GM23248 (cell line): Measurements from ENCODE around the gene INHBB. TPM values are rescaled to one million over a fixed set of nuclear protein-coding genes. Genes with fewer than 3 reads are reported as not detected.

ENCODE experiments used
- DNase-seq: peaks from one replicate; pipeline ENCODE4 v3.0.0-alpha.2; 2015
- H2AFZ ChIP-seq: fragments of 200-600 bp; sonication (generic); 2 replicates; pipeline ENCODE4 v1.6.1; 2016; ENCODE audit warnings: antibody characterized with exemption
- H3F3A ChIP-seq: fragments of 200-600 bp; sonication (generic); 2 replicates; pipeline ENCODE4 v1.6.1; 2016; ENCODE audit warnings: mild to moderate bottlenecking, antibody characterized with exemption, mixed run types; ENCODE audit not compliant: insufficient read depth
- H3K27ac ChIP-seq: fragments of 200-600 bp; sonication (generic); 2 replicates; pipeline ENCODE4 v1.5.1; 2016; ENCODE audit warnings: mild to moderate bottlenecking
- H3K27me3 ChIP-seq: fragments of 200-600 bp; sonication (generic); replicated peaks from 2 replicates; pipeline ENCODE4 v1.6.1; 2016; ENCODE audit warnings: mild to moderate bottlenecking; ENCODE audit not compliant: insufficient read depth
- H3K36me3 ChIP-seq: fragments of 200-600 bp; sonication (generic); 2 replicates; pipeline ENCODE4 v1.6.1; 2016; ENCODE audit warnings: low read depth, mild to moderate bottlenecking
- H3K4me1 ChIP-seq: fragments of 200-600 bp; sonication (generic); 2 replicates; pipeline ENCODE4 v1.6.1; 2016; ENCODE audit warnings: mild to moderate bottlenecking; ENCODE audit not compliant: insufficient read depth
- H3K4me2 ChIP-seq: fragments of 200-600 bp; sonication (generic); one replicate; pipeline ENCODE4 v1.6.1; 2016; ENCODE audit warnings: mild to moderate bottlenecking; ENCODE audit not compliant: unreplicated experiment
- H3K4me3 ChIP-seq: fragments of 200-600 bp; sonication (generic); 2 replicates; pipeline ENCODE4 v1.5.1; 2016; ENCODE audit warnings: mild to moderate bottlenecking
- H3K79me2 ChIP-seq: fragments of 200-600 bp; sonication (generic); 2 replicates; pipeline ENCODE4 v1.6.1; 2016; ENCODE audit warnings: mild to moderate bottlenecking; ENCODE audit not compliant: insufficient read depth
- H3K9ac ChIP-seq: fragments of 200-600 bp; sonication (generic); 2 replicates; pipeline ENCODE4 v1.6.1; 2016; ENCODE audit warnings: mild to moderate bottlenecking
- H3K9me2 ChIP-seq: fragments of 200-600 bp; sonication (generic); 2 replicates; pipeline ENCODE4 v1.6.1; 2016; ENCODE audit warnings: mixed run types, mild to moderate bottlenecking, moderate library complexity; ENCODE audit not compliant: insufficient read depth
- H3K9me3 ChIP-seq: fragments of 200-600 bp; sonication (generic); one replicate; pipeline ENCODE4 v1.6.1; 2017; ENCODE audit warnings: low read depth
- H4K20me1 ChIP-seq: fragments of 200-600 bp; sonication (generic); 2 replicates; pipeline ENCODE4 v1.6.0; 2016; ENCODE audit not compliant: insufficient read depth
- EZH2 ChIP-seq: fragments of 200-600 bp; sonication (generic); IDR thresholded peaks from 2 replicates; pipeline ENCODE4 v1.6.1; 2018; ENCODE audit warnings: antibody characterized with exemption, mild to moderate bottlenecking; ENCODE audit not compliant: insufficient read depth, poor library complexity, severe bottlenecking
- EZH2phosphoT487 ChIP-seq: fragments of 200-600 bp; sonication (generic); IDR thresholded peaks from 2 replicates; pipeline ENCODE4 v1.6.1; 2018; ENCODE audit warnings: antibody characterized with exemption, moderate library complexity, mild to moderate bottlenecking, low read depth; ENCODE audit not compliant: insufficient read depth
- WGBS, 2 experiments: methylation state at CpG; one replicate each; pipeline ENCODE4 v1.1.6; 2015 to 2017; ENCODE audit warnings: low lambda C conversion rate in 2 of 2, low coverage in 1 of 2; ENCODE audit errors: missing lambda C conversion rate in 2 of 2; 5-methylcytosine and 5-hydroxymethylcytosine counted together
- in situ Hi-C: fragments of 300-500 bp; cut with MboI; formaldehyde crosslinking; loops from 2 replicates; pipeline ENCODE4 v1.15.0; 2020
- polyA plus RNA-seq: library from polyadenylated mRNA; unstranded; fragments of >200 nt; fragmentation: Nextera tagmentation; extraction: Ambion mirVana; gene quantifications from 2 replicates; pipeline ENCODE4 v1.2.1, GENCODE V29; 2016
- total RNA-seq: library from RNA; depleted of rRNA; stranded (reverse); fragments of >200 nt; shearing (Covaris generic); gene quantifications from 2 replicates; pipeline ENCODE4 v1.2.3, GENCODE V29; 2014

The INHBB gene
- total and polyA plus RNA-seq, 2 experiments from 2014 or later, result 0.49 to 5.6 TPM

- Histone ChIP-seq H2AFZ (no peak overlapping the region), H3K79me2 (no peaks in the 10 kb centered on the region), H3K27me3 (no peaks in the 10 kb centered on the region), H3K4me1 (no peaks in the 10 kb centered on the region), H4K20me1 (no peaks in the 10 kb centered on the region), H3K9me3 (no peaks in the 10 kb centered on the region), H3K36me3 (no peaks in the 10 kb centered on the region), H3K4me2 (no peak overlapping the region), H3K9ac (no peak overlapping the region), H3K4me3 (no peak overlapping the region), H3F3A (0 out of 2 replicates have a peak, but pooled peaks cover 7% of the 10 kb centered on the region), H3K27ac (no peak overlapping the region), H3K9me2 (no peaks in the 10 kb centered on the region)
- no peak for TF ChIP-seq EZH2
- no peak for TF ChIP-seq EZH2phosphoT487
- WGBS, 2 experiments, result 83 to 88% methylated on average over 16 to 17 of the region's 17 CpGs
- in situ Hi-C loops, result no loop called here
- no peak for DNase-seq
These were observed 30.4 kb upstream of the INHBB start for GRCh38 chr2:120315367-120316033.

- no peaks in the 10 kb centered on the region for H3K36me3 ChIP-seq
- TF ChIP-seq EZH2 (no peak), EZH2phosphoT487 (no peak)
- no peak overlapping the region for H3K9ac ChIP-seq
- H3K9me2 ChIP-seq, result no peaks in the 10 kb centered on the region
- no peaks in the 10 kb centered on the region for H4K20me1 ChIP-seq
- H3K4me1 ChIP-seq, result no peaks in the 10 kb centered on the region
- H3K27me3 ChIP-seq, result no peaks in the 10 kb centered on the region
- H3K4me2 ChIP-seq, result no peak overlapping the region
- no peaks in the 10 kb centered on the region for H3K9me3 ChIP-seq
- 91 to 97% methylated on average over 5 of the region's 5 CpGs for WGBS, 2 experiments
- in situ Hi-C loops, result no loop called here
- H3K79me2 ChIP-seq, result no peaks in the 10 kb centered on the region
- DNase-seq, result no peak
- H3K4me3 ChIP-seq, result no peak overlapping the region
- no peak overlapping the region for H2AFZ ChIP-seq
- H3F3A ChIP-seq, result 0 out of 2 replicates have a peak, but pooled peaks cover 7% of the 10 kb centered on the region
- no peak overlapping the region for H3K27ac ChIP-seq
These were observed 29.9 kb upstream of the INHBB start for GRCh38 chr2:120316071-120316470.

GRCh38 chr2:120316528-120317179, 29.3 kb upstream of the INHBB start:
- WGBS, 2 experiments, result 91 to 93% methylated on average over 7 to 15 of the region's 15 CpGs
- in situ Hi-C loops, result no loop called here
- TF ChIP-seq EZH2phosphoT487, result no peak
- TF ChIP-seq EZH2, result no peak

GRCh38 chr2:120317180-120317533, 28.8 kb upstream of the INHBB start:
- Histone ChIP-seq H3K9me3 (no peaks in the 10 kb centered on the region), H3K4me3 (no peak overlapping the region), H3K36me3 (no peaks in the 10 kb centered on the region), H3K27me3 (no peaks in the 10 kb centered on the region), H3K27ac (no peak overlapping the region), H3F3A (0 out of 2 replicates have a peak, but pooled peaks cover 6% of the 10 kb centered on the region), H3K4me2 (no peak overlapping the region), H3K79me2 (no peaks in the 10 kb centered on the region), H4K20me1 (no peaks in the 10 kb centered on the region), H2AFZ (no peak overlapping the region), H3K4me1 (no peaks in the 10 kb centered on the region), H3K9me2 (no peaks in the 10 kb centered on the region), H3K9ac (no peak overlapping the region)
- in situ Hi-C loops, result no loop called here
- TF ChIP-seq EZH2phosphoT487 (no peak), EZH2 (no peak)
- no peak for DNase-seq

More at GRCh38 chr2:120316528-120317179, 29.3 kb upstream of the INHBB start:
- H3K4me1 ChIP-seq, result no peaks in the 10 kb centered on the region
- no peak overlapping the region for H3K9ac ChIP-seq
- no peaks in the 10 kb centered on the region for H3K9me2 ChIP-seq
- H2AFZ ChIP-seq, result no peak overlapping the region
- no peak overlapping the region for H3K4me2 ChIP-seq
- H3K27me3 ChIP-seq, result no peaks in the 10 kb centered on the region
- no peak for DNase-seq
- 0 out of 2 replicates have a peak, but pooled peaks cover 7% of the 10 kb centered on the region for H3F3A ChIP-seq
- H3K27ac ChIP-seq, result no peak overlapping the region
- no peaks in the 10 kb centered on the region for H4K20me1 ChIP-seq
- H3K4me3 ChIP-seq, result no peak overlapping the region
- no peaks in the 10 kb centered on the region for H3K9me3 ChIP-seq
- no peaks in the 10 kb centered on the region for H3K79me2 ChIP-seq
- no peaks in the 10 kb centered on the region for H3K36me3 ChIP-seq
